Esophagus mucosa (tissue), 1 donor: Measurements from ENCODE around the gene RGL3. TPM values are rescaled to one million over a fixed set of nuclear protein-coding genes. Genes with fewer than 3 reads are reported as not detected.
"Not testable (repeated sequence)": the region's sequence is repeated elsewhere in the genome, so short reads cannot be mapped to it uniquely, and the experiment has no call there.

ENCODE experiments used
- ATAC-seq: fragments of 200-7000 bp; cut with Tn5 transposase; one replicate; pipeline ENCODE4 v1.9.1; 2020
- total RNA-seq: library from RNA; stranded (reverse); gene quantifications from one replicate; pipeline ENCODE4 v1.2.4, GENCODE V29; 2023
- donor health status: DM: yes; HTN: yes; CAD: no.

RGL3 gene
- total RNA-seq, 1 donor from 2014 or later = 0.64 TPM

DNA sequence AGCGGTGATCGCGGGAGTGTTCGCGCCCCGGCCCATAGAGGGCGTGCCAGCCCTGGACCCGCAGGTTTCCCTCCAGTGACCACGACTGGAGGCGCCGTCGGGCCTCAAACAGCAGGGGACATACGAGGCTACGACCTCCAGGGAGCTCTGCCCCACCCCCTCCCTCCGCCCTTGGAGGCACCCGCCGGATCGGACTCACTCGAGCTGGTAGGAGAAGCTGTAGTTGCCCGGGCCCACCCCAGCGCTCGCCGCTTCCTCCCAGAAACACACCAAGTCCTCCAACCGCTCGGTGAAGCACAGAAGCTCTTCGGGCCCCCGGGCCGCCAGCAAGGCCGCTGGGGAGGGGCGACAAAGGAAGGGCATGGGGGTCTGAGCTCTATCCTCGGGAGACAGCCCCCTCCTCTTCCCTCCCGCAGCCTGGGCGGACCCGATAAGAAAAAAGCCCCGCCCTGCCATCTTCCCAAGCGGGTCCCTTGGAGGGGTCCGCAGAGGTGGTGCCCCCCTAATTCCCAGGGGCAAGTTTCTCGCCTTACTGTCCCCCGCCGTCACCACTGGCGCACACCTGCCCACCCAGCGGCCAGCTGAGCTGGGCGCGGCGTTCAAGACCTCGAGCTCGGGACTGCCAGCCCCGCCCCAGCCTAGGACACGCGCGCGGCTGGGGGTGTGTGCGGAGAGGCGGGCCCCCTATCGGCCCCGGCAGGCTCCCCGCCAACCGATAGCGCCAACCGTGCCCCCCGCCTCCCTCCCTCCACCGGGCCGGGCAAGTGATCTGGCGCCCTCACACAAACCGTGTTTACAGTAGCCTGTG lies 36.0 kb downstream of the RGL3 start:
- no peak for ATAC-seq

DNA sequence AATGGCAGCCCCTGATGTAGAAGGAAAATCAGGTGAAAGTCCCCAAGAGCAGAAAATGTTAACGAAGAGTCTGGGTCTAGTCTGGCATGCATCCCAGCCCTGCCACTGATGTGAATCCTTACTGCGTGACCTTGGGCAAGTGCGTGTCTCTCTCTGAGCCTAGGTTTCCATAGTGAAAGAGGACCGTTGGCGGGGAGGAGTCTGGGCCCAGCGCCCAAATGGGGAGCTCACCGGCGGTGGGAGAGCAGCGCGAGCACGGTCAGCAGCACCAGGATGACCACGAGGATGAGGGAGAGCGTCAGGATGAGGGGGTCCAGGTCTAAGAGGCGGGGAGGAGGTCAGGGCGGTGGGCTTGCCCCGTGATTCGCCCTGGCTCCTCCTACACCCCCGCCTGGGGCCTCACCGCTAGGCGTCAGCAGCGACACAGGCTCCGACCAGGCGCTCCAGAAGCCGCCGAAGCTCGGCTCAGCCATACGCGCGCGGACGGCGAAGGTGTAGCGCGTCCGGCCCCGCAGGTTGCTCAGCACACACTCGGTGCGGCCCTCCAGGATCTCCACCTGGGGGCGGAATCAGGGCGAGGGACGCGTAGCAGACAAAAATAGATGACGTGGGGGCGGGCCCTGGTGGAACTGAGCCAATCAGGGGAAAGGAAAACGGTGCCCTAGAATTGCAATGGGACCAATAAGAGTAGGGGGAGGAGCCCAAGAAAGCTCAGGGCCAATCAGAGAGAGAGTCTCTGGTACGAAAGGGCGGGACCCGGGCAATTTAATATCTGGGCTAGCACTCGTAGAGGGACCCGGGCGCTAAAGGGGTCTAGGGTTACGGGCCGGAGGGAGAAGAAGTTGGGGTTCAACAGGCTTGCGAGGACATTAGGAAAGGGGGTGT lies 38.2 kb downstream of the RGL3 start:
- peak; percentile 85 for ATAC-seq

- ATAC-seq = no peak
Observed at GRCh38 chr19:11379857-11380350, 39.2 kb downstream of the RGL3 start.

DNA sequence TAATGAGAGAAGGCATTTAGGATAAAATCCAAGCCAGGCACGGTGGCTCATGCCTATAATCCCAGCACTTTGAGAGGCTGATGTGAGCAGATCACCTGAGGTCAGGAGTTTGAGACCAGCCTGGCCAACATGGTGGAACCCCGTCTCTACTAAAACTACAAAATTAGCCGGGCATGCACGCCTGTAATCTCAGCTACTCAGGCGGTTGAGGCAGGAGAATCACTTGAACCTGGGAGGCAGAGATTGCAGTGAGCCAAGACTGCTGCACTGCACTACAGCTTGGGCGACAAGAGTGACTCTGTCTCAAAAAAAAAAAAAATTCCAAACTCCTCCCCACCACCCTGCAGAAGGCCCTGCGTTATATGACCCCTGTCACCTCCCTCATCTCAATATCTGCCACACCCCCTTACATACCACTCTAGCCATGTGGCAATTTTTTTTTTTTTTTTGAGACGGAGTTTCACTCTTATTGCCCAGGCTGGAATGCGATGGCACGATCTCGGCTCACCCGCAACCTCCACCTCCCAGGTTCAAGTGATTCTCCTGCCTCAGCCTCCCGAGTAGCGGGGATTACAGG lies 39.8 kb downstream of the RGL3 start:
- not testable (repeated sequence) for ATAC-seq

DNA sequence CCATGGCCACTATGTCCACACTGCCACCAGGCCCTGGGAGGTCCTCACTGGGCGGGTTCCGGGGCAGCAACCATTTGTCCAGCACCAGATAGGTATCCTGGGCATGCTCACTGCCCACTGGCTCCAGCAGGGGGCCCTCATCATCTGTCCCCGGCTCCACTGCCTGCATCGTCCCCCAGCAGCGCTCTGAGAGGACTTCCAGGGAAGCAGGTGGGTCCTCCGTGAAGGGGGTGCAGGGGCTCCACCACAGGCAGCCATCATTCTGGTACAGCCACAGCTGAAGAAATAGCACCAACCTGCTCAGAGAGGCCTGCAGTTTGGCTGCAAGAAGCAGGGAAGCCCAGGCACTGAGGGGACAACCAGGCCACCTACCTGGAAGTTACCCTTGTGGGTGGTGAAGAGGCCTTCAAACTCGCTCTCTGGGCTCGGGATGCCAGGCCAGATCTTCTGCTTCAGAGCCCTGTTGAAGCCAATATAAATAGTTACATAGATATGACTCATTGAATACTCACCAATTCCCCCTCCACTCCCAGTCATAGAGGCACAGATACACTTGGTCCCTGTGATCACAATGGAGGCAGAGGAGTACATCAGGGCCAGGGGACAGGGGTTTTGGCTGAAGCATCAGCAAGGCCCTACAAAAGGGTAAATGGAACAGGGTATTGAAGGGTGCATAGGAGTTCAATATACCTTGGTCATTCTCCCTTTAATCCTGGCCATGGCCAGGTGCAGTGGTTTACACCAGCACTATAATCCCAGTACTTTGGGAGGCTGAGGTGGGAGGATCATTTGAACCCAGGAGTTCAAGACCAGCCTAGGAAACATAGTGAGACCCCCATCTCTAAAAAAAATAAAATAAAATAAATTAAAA lies 40.6 kb downstream of the RGL3 start:
- ATAC-seq = no peak

- no peak for ATAC-seq
Observed at GRCh38 chr19:11377756-11378155, 41.4 kb downstream of the RGL3 start.

- no peak for ATAC-seq
Observed at GRCh38 chr19:11377237-11377636, 41.9 kb downstream of the RGL3 start.

GRCh38 chr19:11375143-11375948 lies 43.8 kb downstream of the RGL3 start:
- ATAC-seq = peak; percentile 6

GRCh38 chr19:11374433-11375142 lies 44.5 kb downstream of the RGL3 start, which contains the start of gene SWSAP1:
Gene SWSAP1, plus strand, starts transcription at chr19:11374666. Its CDS starts 15 bp downstream, at chr19:11374681.
- peak; percentile 95 for ATAC-seq

GRCh38 chr19:11373885-11374432 lies 45.2 kb downstream of the RGL3 start:
- no peak for ATAC-seq

DNA sequence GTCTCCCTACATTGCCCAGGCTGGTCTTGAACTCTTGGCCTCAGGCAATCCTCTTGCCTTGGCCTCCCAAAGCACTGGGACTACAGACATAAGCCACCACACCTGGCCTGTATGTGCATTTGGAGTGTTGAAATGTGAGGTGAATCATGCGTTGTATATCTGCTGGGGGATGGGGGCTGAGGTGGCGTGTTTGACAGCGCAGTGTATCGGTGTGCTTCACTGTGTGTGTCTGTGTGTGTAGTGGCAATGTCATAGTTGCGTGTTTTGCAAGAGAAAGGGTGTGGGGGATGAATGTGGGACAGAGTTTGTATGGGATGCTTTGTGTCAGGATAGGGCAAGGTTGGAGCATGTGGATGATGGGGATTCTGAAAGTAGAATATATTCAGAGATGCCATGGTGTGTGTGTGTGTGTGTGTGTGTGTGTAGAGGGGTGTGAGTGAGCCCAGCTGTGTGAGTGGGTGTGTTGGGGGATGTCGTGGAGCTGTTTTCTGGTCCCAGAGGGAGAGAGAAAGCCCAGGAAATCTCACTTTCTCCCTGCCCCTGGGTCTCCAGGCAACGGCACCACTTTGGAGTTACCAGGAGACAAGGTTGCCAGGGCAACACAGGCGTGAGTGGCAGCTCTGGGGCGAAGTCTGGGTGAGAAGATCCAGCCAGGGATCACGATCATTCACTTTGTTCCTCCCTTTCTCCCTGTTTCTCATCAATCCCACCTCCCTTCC lies 45.8 kb downstream of the RGL3 start:
- no peak for ATAC-seq

GRCh38 chr19:11370744-11371143 lies 48.4 kb downstream of the RGL3 start:
- no peak for ATAC-seq

DNA sequence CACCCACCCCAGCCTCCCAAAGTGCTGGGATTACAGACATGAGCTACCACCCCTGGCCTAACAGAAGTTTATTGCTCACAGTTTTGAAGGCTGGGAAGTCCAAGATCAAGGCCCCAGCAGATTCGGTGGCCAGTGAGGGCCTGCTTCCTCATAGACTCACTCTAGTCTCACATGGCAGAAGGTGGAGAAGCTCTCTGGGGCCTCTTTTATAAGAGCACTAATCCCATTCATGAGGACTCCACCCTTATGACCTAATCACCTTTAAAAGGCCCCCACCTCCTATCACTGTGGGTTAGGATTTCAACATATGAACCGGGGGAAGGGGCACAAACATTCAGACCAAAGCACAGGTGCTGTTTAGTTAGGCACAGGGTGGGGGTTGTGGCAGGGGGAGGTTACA lies 51.6 kb downstream of the RGL3 start:
- no peak for ATAC-seq

- ATAC-seq = no peak
Observed at GRCh38 chr19:11365557-11366117, 53.5 kb downstream of the RGL3 start.

DNA sequence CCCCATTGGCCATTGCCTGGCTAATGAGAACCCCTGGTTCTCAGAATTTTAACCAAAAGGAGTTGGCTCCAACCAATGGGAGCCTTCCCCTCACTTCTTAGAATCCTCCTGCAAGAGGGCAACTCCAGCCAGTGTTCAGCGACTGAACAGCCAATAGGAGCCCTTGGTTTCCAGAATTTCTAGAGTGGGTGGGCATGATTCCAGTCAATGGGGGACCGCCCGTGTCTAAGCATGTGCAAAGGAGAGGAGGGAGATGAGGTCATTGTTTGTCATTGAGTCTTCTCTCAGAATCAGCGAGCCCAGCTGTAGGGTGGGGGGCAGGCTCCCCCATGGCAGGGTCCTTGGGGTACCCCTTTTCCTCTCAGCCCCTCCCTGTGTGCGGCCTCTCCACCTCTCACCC lies 54.2 kb downstream of the RGL3 start:
- ATAC-seq = no peak

GRCh38 chr19:11364296-11364904 lies 54.7 kb downstream of the RGL3 start:
- no peak for ATAC-seq

- ATAC-seq = no peak
Observed at GRCh38 chr19:11363881-11364280, 55.2 kb downstream of the RGL3 start.
